Gastroesophageal sphincter (tissue), 4 donors: ENCODE data around the gene CES2. TPM values are rescaled to one million over a fixed set of nuclear protein-coding genes. Genes with fewer than 3 reads are reported as not detected.
"Not testable (repeated sequence)": the region's sequence is repeated elsewhere in the genome, so short reads cannot be mapped to it uniquely, and the experiment has no call there.

Experiments used
- ATAC-seq: fragments of 150-250 bp; one replicate; pipeline ENCODE4 v1.9.1; 2016; ENCODE audit warnings: mild to moderate bottlenecking, moderate library complexity
- H3K27ac ChIP-seq, 4 donors: fragments of 200-600 bp; sonication (generic) in 3 of 4; 1 replicate in 3 of 4; 2 replicates in 1 of 4; pipeline ENCODE4 v1.5.1; 2016 to 2019
- H3K27me3 ChIP-seq: fragments of 200-600 bp; sonication (generic); one replicate; pipeline ENCODE4 v1.5.1; 2019
- H3K36me3 ChIP-seq, 2 donors: fragments of 200-600 bp; sonication (generic); one replicate each; pipeline ENCODE4 v1.5.1; 2019; ENCODE audit warnings: control low read depth in 1 of 2
- H3K4me1 ChIP-seq, 3 donors: fragments of 200-600 bp; sonication (generic); 1 replicate in 2 of 3; 2 replicates in 1 of 3; pipeline ENCODE4 v1.5.1; 2016 to 2019; ENCODE audit warnings: control low read depth in 2 of 3
- H3K4me3 ChIP-seq, 2 donors: fragments of 200-600 bp; sonication (generic); one replicate each; pipeline ENCODE4 v1.5.1; 2019; ENCODE audit warnings: mild to moderate bottlenecking in 1 of 2, moderate library complexity in 1 of 2
- H3K9me3 ChIP-seq, 3 donors: fragments of 200-600 bp; sonication (generic); one replicate each; pipeline ENCODE4 v1.5.1; 2017 to 2019; ENCODE audit warnings: control low read depth in 2 of 3
- CTCF ChIP-seq, 4 experiments: fragments of 200-600 bp in 2 of 4; fragments of 450-650 bp in 2 of 4; sonication (generic) in 1 of 4; IDR thresholded peaks; one replicate each; pipeline ENCODE4 v1.5.1; 2017 to 2019; ENCODE audit warnings: antibody characterized with exemption in 4 of 4, mild to moderate bottlenecking in 2 of 4, moderate library complexity in 2 of 4
- EP300 ChIP-seq: sonication (generic); formaldehyde crosslinking; IDR thresholded peaks from one replicate; pipeline ENCODE4 v1.6.1; 2017; ENCODE audit warnings: antibody characterized with exemption, mild to moderate bottlenecking
- POLR2A ChIP-seq, 2 donors: fragments of 450-650 bp; IDR thresholded peaks; one replicate each; pipeline ENCODE4 v1.6.1; 2017; ENCODE audit warnings: antibody characterized with exemption in 2 of 2, mild to moderate bottlenecking in 2 of 2, moderate library complexity in 1 of 2
- POLR2AphosphoS5 ChIP-seq: sonication (generic); formaldehyde crosslinking; IDR thresholded peaks from one replicate; pipeline ENCODE4 v1.6.1; 2017; ENCODE audit warnings: antibody characterized with exemption
- WGBS, 2 donors: methylation state at CpG; one replicate each; pipeline ENCODE4 v1.1.5; 2018; ENCODE audit warnings: low coverage in 1 of 2; 5-methylcytosine and 5-hydroxymethylcytosine counted together
- total RNA-seq, 4 donors: library from RNA; depleted of rRNA; stranded (reverse); fragments of >200 nt; gene quantifications; one replicate each; pipeline ENCODE4 v1.1.0, GENCODE V29; 2016

CES2 gene
- total RNA-seq, 4 donors from 2014 or later: 25.9 to 32.6 (median 26.3) TPM

- peaks cover 6% of the 10 kb centered on the region for H3K27me3 ChIP-seq
- H3K9me3 ChIP-seq: no peaks in the 10 kb centered on the region
- TF ChIP-seq CTCF (IDR thresholded peaks at IDR 0.05) (no peak), POLR2AphosphoS5 (no peak), POLR2A (IDR thresholded peaks at IDR 0.05) (no peak), EP300 (no peak)
- WGBS, 2 donors: 69 to 71% methylated on average over 7 of the region's 10 CpGs
- H3K4me1 ChIP-seq: peaks cover 0 to 9% (median 3%) of the 10 kb centered on the region in 3 donors
- no peak overlapping the region for H3K27ac ChIP-seq
- H3K4me3 ChIP-seq: no peak overlapping the region
- ATAC-seq: no peak
- H3K36me3 ChIP-seq: no peaks in the 10 kb centered on the region
These were observed 18.3 kb downstream of the CES2 start for GRCh38 chr16:66953462-66954096.

- no peaks in the 10 kb centered on the region for H3K36me3 ChIP-seq
- no peaks in the 10 kb centered on the region for H3K9me3 ChIP-seq
- no peak overlapping the region for H3K4me3 ChIP-seq
- peak; percentile 71 for ATAC-seq
- no peak overlapping the region for H3K27ac ChIP-seq
- H3K27me3 ChIP-seq: peaks cover 6% of the 10 kb centered on the region
- H3K4me1 ChIP-seq: peaks cover 0 to 3% (median 0%) of the 10 kb centered on the region in 3 donors
- TF ChIP-seq EP300 (no peak), POLR2AphosphoS5 (no peak), CTCF (IDR thresholded peaks at IDR 0.05) (peak in 3 of 4 experiments; percentile 76 to 86 (median 81)), POLR2A (IDR thresholded peaks at IDR 0.05) (no peak)
- WGBS, 2 donors: 15 to 19% methylated on average over 6 of the region's 8 CpGs
These were observed 18.9 kb downstream of the CES2 start for GRCh38 chr16:66954097-66954659.

- H3K4me1 ChIP-seq, ATAC-seq, H3K9me3 ChIP-seq, H3K36me3 ChIP-seq, H3K27ac ChIP-seq, H3K27me3 ChIP-seq, H3K4me3 ChIP-seq: not testable (repeated sequence)
- 65 to 78% methylated on average over 11 of the region's 17 CpGs for WGBS, 2 donors
These were observed 20.2 kb downstream of the CES2 start for GRCh38 chr16:66955363-66956153.

DNA sequence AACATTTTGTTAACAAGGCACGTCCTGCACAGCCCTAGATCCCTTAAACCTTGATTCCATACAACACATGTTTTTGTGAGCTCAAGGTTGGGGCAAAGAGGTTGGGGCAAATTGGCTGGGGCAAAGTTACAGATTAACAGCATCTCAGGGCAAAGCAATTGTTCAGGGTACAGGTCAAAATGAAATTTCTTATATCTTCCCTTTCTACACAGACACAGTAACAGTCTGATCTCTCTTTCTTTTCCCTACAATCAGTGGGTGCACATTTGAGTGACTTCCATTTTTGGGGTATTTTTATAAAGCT lies 20.8 kb downstream of the CES2 start:
- H3K27me3 ChIP-seq, H3K4me3 ChIP-seq, H3K9me3 ChIP-seq, H3K36me3 ChIP-seq, H3K4me1 ChIP-seq, H3K27ac ChIP-seq, ATAC-seq: not testable (repeated sequence)
- WGBS, 2 donors: 38 to 67% methylated on average over 1 of the region's 1 CpG

- H3K4me3 ChIP-seq: no peak overlapping the region
- H3K9me3 ChIP-seq: no peaks in the 10 kb centered on the region
- H3K36me3 ChIP-seq: no peaks in the 10 kb centered on the region
- 46 to 50% methylated on average over 1 to 2 of the region's 7 CpGs for WGBS, 2 donors
- H3K27me3 ChIP-seq: peaks cover 9% of the 10 kb centered on the region
- no peak overlapping the region for H3K27ac ChIP-seq
- no peak for TF ChIP-seq EP300
- no peak for TF ChIP-seq POLR2AphosphoS5
- TF ChIP-seq POLR2A (IDR thresholded peaks at IDR 0.05): no peak
- TF ChIP-seq CTCF (IDR thresholded peaks at IDR 0.05): no peak
- no peak for ATAC-seq
- H3K4me1 ChIP-seq: no peaks in the 10 kb centered on the region
These were observed 23.8 kb downstream of the CES2 start for GRCh38 chr16:66958857-66959703.
